GM23248 (cell line): ENCODE data around the gene GALNT8. TPM values are rescaled to one million over a fixed set of nuclear protein-coding genes. Genes with fewer than 3 reads are reported as not detected.

Experiments used
- DNase-seq: peaks from one replicate; pipeline ENCODE4 v3.0.0-alpha.2; 2015
- H2AFZ ChIP-seq: fragments of 200-600 bp; sonication (generic); 2 replicates; pipeline ENCODE4 v1.6.1; 2016; ENCODE audit warnings: antibody characterized with exemption
- H3F3A ChIP-seq: fragments of 200-600 bp; sonication (generic); 2 replicates; pipeline ENCODE4 v1.6.1; 2016; ENCODE audit warnings: mild to moderate bottlenecking, antibody characterized with exemption, mixed run types; ENCODE audit not compliant: insufficient read depth
- H3K27ac ChIP-seq: fragments of 200-600 bp; sonication (generic); 2 replicates; pipeline ENCODE4 v1.5.1; 2016; ENCODE audit warnings: mild to moderate bottlenecking
- H3K27me3 ChIP-seq: fragments of 200-600 bp; sonication (generic); replicated peaks from 2 replicates; pipeline ENCODE4 v1.6.1; 2016; ENCODE audit warnings: mild to moderate bottlenecking; ENCODE audit not compliant: insufficient read depth
- H3K36me3 ChIP-seq: fragments of 200-600 bp; sonication (generic); 2 replicates; pipeline ENCODE4 v1.6.1; 2016; ENCODE audit warnings: low read depth, mild to moderate bottlenecking
- H3K4me1 ChIP-seq: fragments of 200-600 bp; sonication (generic); 2 replicates; pipeline ENCODE4 v1.6.1; 2016; ENCODE audit warnings: mild to moderate bottlenecking; ENCODE audit not compliant: insufficient read depth
- H3K4me2 ChIP-seq: fragments of 200-600 bp; sonication (generic); one replicate; pipeline ENCODE4 v1.6.1; 2016; ENCODE audit warnings: mild to moderate bottlenecking; ENCODE audit not compliant: unreplicated experiment
- H3K4me3 ChIP-seq: fragments of 200-600 bp; sonication (generic); 2 replicates; pipeline ENCODE4 v1.5.1; 2016; ENCODE audit warnings: mild to moderate bottlenecking
- H3K79me2 ChIP-seq: fragments of 200-600 bp; sonication (generic); 2 replicates; pipeline ENCODE4 v1.6.1; 2016; ENCODE audit warnings: mild to moderate bottlenecking; ENCODE audit not compliant: insufficient read depth
- H3K9ac ChIP-seq: fragments of 200-600 bp; sonication (generic); 2 replicates; pipeline ENCODE4 v1.6.1; 2016; ENCODE audit warnings: mild to moderate bottlenecking
- H3K9me2 ChIP-seq: fragments of 200-600 bp; sonication (generic); 2 replicates; pipeline ENCODE4 v1.6.1; 2016; ENCODE audit warnings: mixed run types, mild to moderate bottlenecking, moderate library complexity; ENCODE audit not compliant: insufficient read depth
- H3K9me3 ChIP-seq: fragments of 200-600 bp; sonication (generic); one replicate; pipeline ENCODE4 v1.6.1; 2017; ENCODE audit warnings: low read depth
- H4K20me1 ChIP-seq: fragments of 200-600 bp; sonication (generic); 2 replicates; pipeline ENCODE4 v1.6.0; 2016; ENCODE audit not compliant: insufficient read depth
- EZH2 ChIP-seq: fragments of 200-600 bp; sonication (generic); IDR thresholded peaks from 2 replicates; pipeline ENCODE4 v1.6.1; 2018; ENCODE audit warnings: antibody characterized with exemption, mild to moderate bottlenecking; ENCODE audit not compliant: insufficient read depth, poor library complexity, severe bottlenecking
- EZH2phosphoT487 ChIP-seq: fragments of 200-600 bp; sonication (generic); IDR thresholded peaks from 2 replicates; pipeline ENCODE4 v1.6.1; 2018; ENCODE audit warnings: antibody characterized with exemption, moderate library complexity, mild to moderate bottlenecking, low read depth; ENCODE audit not compliant: insufficient read depth
- WGBS, 2 experiments: methylation state at CpG; one replicate each; pipeline ENCODE4 v1.1.6; 2015 to 2017; ENCODE audit warnings: low lambda C conversion rate in 2 of 2, low coverage in 1 of 2; ENCODE audit errors: missing lambda C conversion rate in 2 of 2; 5-methylcytosine and 5-hydroxymethylcytosine counted together
- in situ Hi-C: fragments of 300-500 bp; cut with MboI; formaldehyde crosslinking; loops from 2 replicates; pipeline ENCODE4 v1.15.0; 2020
- polyA plus RNA-seq: library from polyadenylated mRNA; unstranded; fragments of >200 nt; fragmentation: Nextera tagmentation; extraction: Ambion mirVana; gene quantifications from 2 replicates; pipeline ENCODE4 v1.2.1, GENCODE V29; 2016
- total RNA-seq: library from RNA; depleted of rRNA; stranded (reverse); fragments of >200 nt; shearing (Covaris generic); gene quantifications from 2 replicates; pipeline ENCODE4 v1.2.3, GENCODE V29; 2014

GALNT8 gene
- total and polyA plus RNA-seq, 2 experiments from 2014 or later: not detected

- Histone ChIP-seq H3K4me2 (no peak overlapping the region), H3K36me3 (no peaks in the 10 kb centered on the region), H3K9me2 (no peaks in the 10 kb centered on the region), H3F3A (no peaks in the 10 kb centered on the region), H3K4me1 (no peaks in the 10 kb centered on the region), H3K27me3 (no peaks in the 10 kb centered on the region), H3K27ac (no peak overlapping the region), H2AFZ (no peak overlapping the region), H4K20me1 (no peaks in the 10 kb centered on the region), H3K4me3 (no peak overlapping the region), H3K9ac (no peak overlapping the region), H3K79me2 (no peaks in the 10 kb centered on the region), H3K9me3 (no peaks in the 10 kb centered on the region)
- TF ChIP-seq EZH2 (no peak), EZH2phosphoT487 (no peak)
- in situ Hi-C loops: no loop called here
- DNase-seq: no peak
- 50 to 56% methylated on average over 11 of the region's 11 CpGs for WGBS, 2 experiments
Observed at GRCh38 chr12:4771960-4772566, 51.9 kb downstream of the GALNT8 start.

- in situ Hi-C loops: no loop called here
- Histone ChIP-seq H3F3A (no peaks in the 10 kb centered on the region), H2AFZ (no peak overlapping the region), H3K9me2 (no peaks in the 10 kb centered on the region), H3K4me2 (no peak overlapping the region), H3K4me3 (no peak overlapping the region), H3K36me3 (no peaks in the 10 kb centered on the region), H3K79me2 (no peaks in the 10 kb centered on the region), H3K27me3 (no peaks in the 10 kb centered on the region), H3K9me3 (no peaks in the 10 kb centered on the region), H3K27ac (no peak overlapping the region), H4K20me1 (no peaks in the 10 kb centered on the region), H3K9ac (no peak overlapping the region), H3K4me1 (no peaks in the 10 kb centered on the region)
- WGBS, 2 experiments: 48 to 61% methylated on average over 4 of the region's 4 CpGs
- DNase-seq: no peak
- TF ChIP-seq EZH2phosphoT487: no peak
- no peak for TF ChIP-seq EZH2
Observed at GRCh38 chr12:4775936-4776335, 55.7 kb downstream of the GALNT8 start.

GRCh38 chr12:4779749-4780148 lies 59.5 kb downstream of the GALNT8 start:
- in situ Hi-C loops: no loop called here

GRCh38 chr12:4780641-4781611 lies 60.7 kb downstream of the GALNT8 start:
- Histone ChIP-seq H3K4me3 (no peak overlapping the region), H3K9me2 (no peaks in the 10 kb centered on the region), H3K36me3 (no peaks in the 10 kb centered on the region), H3F3A (no peaks in the 10 kb centered on the region), H3K9ac (no peak overlapping the region), H3K4me1 (no peaks in the 10 kb centered on the region), H3K79me2 (no peaks in the 10 kb centered on the region), H4K20me1 (no peaks in the 10 kb centered on the region), H3K9me3 (no peaks in the 10 kb centered on the region), H3K27ac (no peak overlapping the region), H3K4me2 (no peak overlapping the region), H2AFZ (no peak overlapping the region), H3K27me3 (no peaks in the 10 kb centered on the region)
- in situ Hi-C loops: no loop called here
- no peak for DNase-seq
- no peak for TF ChIP-seq EZH2
- no peak for TF ChIP-seq EZH2phosphoT487
- WGBS, 2 experiments: 13% methylated on average over 9 of the region's 9 CpGs

More at GRCh38 chr12:4779749-4780148, 59.5 kb downstream of the GALNT8 start:
- H4K20me1 ChIP-seq: no peaks in the 10 kb centered on the region
- 46 to 49% methylated on average over 8 of the region's 8 CpGs for WGBS, 2 experiments
- no peaks in the 10 kb centered on the region for H3F3A ChIP-seq
- no peak overlapping the region for H3K9ac ChIP-seq
- H2AFZ ChIP-seq: no peak overlapping the region
- H3K4me2 ChIP-seq: no peak overlapping the region
- TF ChIP-seq EZH2 (no peak), EZH2phosphoT487 (no peak)
- H3K9me3 ChIP-seq: no peaks in the 10 kb centered on the region
- no peaks in the 10 kb centered on the region for H3K36me3 ChIP-seq
- H3K27ac ChIP-seq: no peak overlapping the region
- no peak for DNase-seq
- no peaks in the 10 kb centered on the region for H3K4me1 ChIP-seq
- H3K4me3 ChIP-seq: no peak overlapping the region
- H3K79me2 ChIP-seq: no peaks in the 10 kb centered on the region
- H3K9me2 ChIP-seq: no peaks in the 10 kb centered on the region
- H3K27me3 ChIP-seq: no peaks in the 10 kb centered on the region
